IMR-90 (cell line): Measurements from ENCODE around the gene ARPC5.

Experiments used
- BHLHE40 ChIP-seq: fragments of 150-350 bp; IDR thresholded peaks from 2 replicates; pipeline ENCODE4 v1.6.1; 2016; ENCODE audit warnings: mild to moderate bottlenecking, low read depth, low read length
- CEBPB ChIP-seq: IDR thresholded peaks from 2 replicates; pipeline ENCODE4 v1.6.1; 2012; ENCODE audit warnings: low read depth, low read length, improper control_type of control experiment
- CHD1 ChIP-seq: IDR thresholded peaks from 2 replicates; pipeline ENCODE4 v1.6.1; 2012; ENCODE audit warnings: low read depth, low read length, improper control_type of control experiment
- POLR2A ChIP-seq: IDR thresholded peaks from 2 replicates; pipeline ENCODE4 v1.6.1; 2012; ENCODE audit warnings: mild to moderate bottlenecking, low read depth, low read length
- SMC3 ChIP-seq: fragments of 150-350 bp; IDR thresholded peaks from 2 replicates; pipeline ENCODE4 v1.6.1; 2016; ENCODE audit warnings: low read depth, mild to moderate bottlenecking, antibody characterized with exemption, low read length, moderate library complexity
- TF ChIP-seq, protein P1 (sequence below): conservative IDR thresholded peaks from 2 replicates; pipeline ENCODE4 v1.5.1; 2012; ENCODE audit warnings: mild to moderate bottlenecking, low read depth, low read length, improper control_type of control experiment
- TF ChIP-seq, protein P2 (sequence below): fragments of 150-350 bp; IDR thresholded peaks from 2 replicates; pipeline ENCODE4 v1.6.1; 2017; ENCODE audit warnings: mild to moderate bottlenecking, antibody characterized with exemption, low read length, low read depth

DNA sequence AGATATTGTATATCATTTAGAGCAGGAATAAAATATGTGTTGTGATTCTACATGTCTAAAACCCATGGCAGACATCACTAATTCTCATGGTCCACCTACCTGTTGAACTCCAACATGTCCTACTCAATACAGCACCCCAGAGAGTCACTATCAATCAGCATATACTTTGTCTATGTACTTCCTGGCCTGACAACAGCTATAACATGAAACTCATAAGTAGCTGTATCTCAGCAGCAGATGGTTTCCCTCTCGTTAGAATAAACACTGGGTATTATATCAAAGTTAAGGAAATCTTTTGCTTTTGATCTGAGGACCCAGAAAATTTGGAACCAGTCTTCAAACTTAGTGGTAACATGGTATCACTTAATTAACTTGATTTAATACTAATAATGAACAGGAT is 15.8 kb downstream of the ARPC5 start:
- TF ChIP-seq, protein P1, sequence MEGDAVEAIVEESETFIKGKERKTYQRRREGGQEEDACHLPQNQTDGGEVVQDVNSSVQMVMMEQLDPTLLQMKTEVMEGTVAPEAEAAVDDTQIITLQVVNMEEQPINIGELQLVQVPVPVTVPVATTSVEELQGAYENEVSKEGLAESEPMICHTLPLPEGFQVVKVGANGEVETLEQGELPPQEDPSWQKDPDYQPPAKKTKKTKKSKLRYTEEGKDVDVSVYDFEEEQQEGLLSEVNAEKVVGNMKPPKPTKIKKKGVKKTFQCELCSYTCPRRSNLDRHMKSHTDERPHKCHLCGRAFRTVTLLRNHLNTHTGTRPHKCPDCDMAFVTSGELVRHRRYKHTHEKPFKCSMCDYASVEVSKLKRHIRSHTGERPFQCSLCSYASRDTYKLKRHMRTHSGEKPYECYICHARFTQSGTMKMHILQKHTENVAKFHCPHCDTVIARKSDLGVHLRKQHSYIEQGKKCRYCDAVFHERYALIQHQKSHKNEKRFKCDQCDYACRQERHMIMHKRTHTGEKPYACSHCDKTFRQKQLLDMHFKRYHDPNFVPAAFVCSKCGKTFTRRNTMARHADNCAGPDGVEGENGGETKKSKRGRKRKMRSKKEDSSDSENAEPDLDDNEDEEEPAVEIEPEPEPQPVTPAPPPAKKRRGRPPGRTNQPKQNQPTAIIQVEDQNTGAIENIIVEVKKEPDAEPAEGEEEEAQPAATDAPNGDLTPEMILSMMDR = no peak
- no peak for TF ChIP-seq CHD1
- no peak for TF ChIP-seq BHLHE40
- TF ChIP-seq CEBPB = no peak
- TF ChIP-seq, protein P2, sequence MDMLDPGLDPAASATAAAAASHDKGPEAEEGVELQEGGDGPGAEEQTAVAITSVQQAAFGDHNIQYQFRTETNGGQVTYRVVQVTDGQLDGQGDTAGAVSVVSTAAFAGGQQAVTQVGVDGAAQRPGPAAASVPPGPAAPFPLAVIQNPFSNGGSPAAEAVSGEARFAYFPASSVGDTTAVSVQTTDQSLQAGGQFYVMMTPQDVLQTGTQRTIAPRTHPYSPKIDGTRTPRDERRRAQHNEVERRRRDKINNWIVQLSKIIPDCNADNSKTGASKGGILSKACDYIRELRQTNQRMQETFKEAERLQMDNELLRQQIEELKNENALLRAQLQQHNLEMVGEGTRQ = no peak
- no peak for TF ChIP-seq POLR2A
- TF ChIP-seq SMC3 = no peak
